Kidney glomerular epithelial cell (primary cell): ENCODE results near the gene PLAC8.
"Not testable (repeated sequence)": the region's sequence is repeated elsewhere in the genome, so short reads cannot be mapped to it uniquely, and the experiment has no call there.

Source experiments
- DNase-seq: peaks from one replicate; lab custom pipeline; 2025; lab: John Stamatoyannopoulos, UW

PLAC8 gene

GRCh38 chr4:83067058-83067639 lies 47.4 kb downstream of the PLAC8 start:
- DNase-seq: no peak

- DNase-seq: no peak
Measured at GRCh38 chr4:83065266-83065665, 49.3 kb downstream of the PLAC8 start.

- no peak for DNase-seq
Measured at GRCh38 chr4:83062739-83063138, 51.8 kb downstream of the PLAC8 start.

GRCh38 chr4:83054928-83055327 lies 59.6 kb downstream of the PLAC8 start:
- DNase-seq: peak; percentile 9

GRCh38 chr4:83048781-83049180 lies 65.7 kb downstream of the PLAC8 start:
- DNase-seq: not testable (repeated sequence)

- DNase-seq: no peak
Measured at GRCh38 chr4:83046693-83047473, 67.6 kb downstream of the PLAC8 start.

- no peak for DNase-seq
Measured at GRCh38 chr4:83043801-83044407, 70.6 kb downstream of the PLAC8 start.

- not testable (repeated sequence) for DNase-seq
Measured at GRCh38 chr4:83043157-83043556, 71.4 kb downstream of the PLAC8 start.

GRCh38 chr4:83040269-83040668 lies 74.3 kb downstream of the PLAC8 start:
- no peak for DNase-seq
